Measurements from ENCODE around the gene TKT. TPM values are rescaled to one million over a fixed set of nuclear protein-coding genes. Genes with fewer than 3 reads are reported as not detected.
A peak's percentile ranks its signal among the peaks of the same experiment; 100 is the strongest.

TKT gene
- total and polyA plus RNA-seq, 2 experiments from 2014 or later = 584 to 1,411 TPM

- peak overlapping the region; percentile 89 for H3K27ac Mint-ChIP-seq
Observed at GRCh38 chr3:53242642-53243041, 13.2 kb downstream of the TKT start.

More at GRCh38 chr3:53242642-53243041, 13.2 kb downstream of the TKT start:
- peaks cover 13% of the 10 kb centered on the region for H3K27me3 Mint-ChIP-seq (ENCODE audit: insufficient read depth, low read depth, poor library complexity)
- H3K9me2 ChIP-seq (ENCODE audit: insufficient read depth) = no peaks in the 10 kb centered on the region
- peaks cover 91% of the 10 kb centered on the region for H4K20me1 ChIP-seq (replicated peaks; ENCODE audit: insufficient read depth)
- no peaks in the 10 kb centered on the region for H3K9me3 Mint-ChIP-seq
- peaks cover 47% of the 10 kb centered on the region for H3K4me1 ChIP-seq (ENCODE audit: insufficient read depth)
- DNase-seq (ENCODE audit: low spot score) (no peak), ATAC-seq (no peak)
- H3K4me2 ChIP-seq = no peak overlapping the region; the same call in 1 of the 2 replicates
- no peaks in the 10 kb centered on the region for H3K27me3 ChIP-seq (ENCODE audit: insufficient read depth)
- peaks cover 86% of the 10 kb centered on the region for H3K36me3 Mint-ChIP-seq (ENCODE audit: low read depth)
- peaks cover 36% of the 10 kb centered on the region for H3F3A ChIP-seq (replicated peaks; ENCODE audit: low read depth)
- no peak overlapping the region for H3K4me3 Mint-ChIP-seq
- H3K36me3 ChIP-seq (ENCODE audit: insufficient read depth) = peaks cover 46% of the 10 kb centered on the region
- H2AFZ ChIP-seq = no peak overlapping the region
- H3K79me2 ChIP-seq (replicated peaks; ENCODE audit: insufficient read depth) = peaks cover 96% of the 10 kb centered on the region
- peaks cover 63% of the 10 kb centered on the region for H3K4me1 Mint-ChIP-seq
- H3K27ac ChIP-seq (ENCODE audit: low read depth) = peak overlapping the region; percentile 50; the same call in 1 of the 2 replicates
- no peak overlapping the region for H3K4me3 ChIP-seq
- no peak for TF ChIP-seq ZNF462 (CRISPR knock-in tag; IDR thresholded peaks at IDR 0.05)
